HG03066 (cell line): ENCODE data around the gene MLLT3.

ENCODE experiments used
- ATAC-seq: cut with Tn5 transposase; IDR thresholded peaks from one replicate; pipeline ENCODE4 v1.9.1; 2021; ENCODE audit warnings: low read depth; ENCODE audit not compliant: unreplicated experiment

Gene MLLT3

GRCh38 chr9:20488691-20489090, 133.6 kb downstream of the MLLT3 start:
- ATAC-seq: no peak

GRCh38 chr9:20486552-20486951, 135.7 kb downstream of the MLLT3 start:
- ATAC-seq: no peak

GRCh38 chr9:20481437-20481836, 140.9 kb downstream of the MLLT3 start:
- ATAC-seq: no peak

- ATAC-seq: peak; percentile 25
Observed at GRCh38 chr9:20480249-20480648, 142.1 kb downstream of the MLLT3 start.

GRCh38 chr9:20479419-20480155, 142.7 kb downstream of the MLLT3 start:
- ATAC-seq: peak; percentile 78

GRCh38 chr9:20478786-20479185, 143.5 kb downstream of the MLLT3 start:
- ATAC-seq: no peak

- ATAC-seq: no peak
Observed at GRCh38 chr9:20477940-20478620, 144.2 kb downstream of the MLLT3 start.

GRCh38 chr9:20476912-20477521, 145.3 kb downstream of the MLLT3 start:
- ATAC-seq: no peak

- ATAC-seq: no peak
Observed at GRCh38 chr9:20474496-20474895, 147.8 kb downstream of the MLLT3 start.

GRCh38 chr9:20473515-20474013, 148.7 kb downstream of the MLLT3 start:
- no peak for ATAC-seq

- ATAC-seq: no peak
Observed at GRCh38 chr9:20472342-20473045, 149.8 kb downstream of the MLLT3 start.

- ATAC-seq: no peak
Observed at GRCh38 chr9:20466328-20467008, 155.8 kb downstream of the MLLT3 start.

- ATAC-seq: no peak
Observed at GRCh38 chr9:20464242-20464641, 158.1 kb downstream of the MLLT3 start.

GRCh38 chr9:20463823-20464222, 158.5 kb downstream of the MLLT3 start:
- ATAC-seq: no peak

- ATAC-seq: no peak
Observed at GRCh38 chr9:20462410-20462809, 159.9 kb downstream of the MLLT3 start.

GRCh38 chr9:20447291-20447690, 175.0 kb downstream of the MLLT3 start:
- ATAC-seq: no peak

GRCh38 chr9:20446248-20446647, 176.1 kb downstream of the MLLT3 start:
- no peak for ATAC-seq

GRCh38 chr9:20442461-20443319, 179.6 kb downstream of the MLLT3 start:
- no peak for ATAC-seq

- ATAC-seq: no peak
Observed at GRCh38 chr9:20441711-20442423, 180.4 kb downstream of the MLLT3 start.
